T follicular helper cell (primary cell): ENCODE measurements around the gene DAGLA.
"Not testable (repeated sequence)": the region's sequence is repeated elsewhere in the genome, so short reads cannot be mapped to it uniquely, and the experiment has no call there.

Experiments
- DNase-seq: peaks from one replicate; pipeline ENCODE4 v3.0.0-alpha.2; 2020; ENCODE audit warnings: low read depth

The DAGLA gene

DNA sequence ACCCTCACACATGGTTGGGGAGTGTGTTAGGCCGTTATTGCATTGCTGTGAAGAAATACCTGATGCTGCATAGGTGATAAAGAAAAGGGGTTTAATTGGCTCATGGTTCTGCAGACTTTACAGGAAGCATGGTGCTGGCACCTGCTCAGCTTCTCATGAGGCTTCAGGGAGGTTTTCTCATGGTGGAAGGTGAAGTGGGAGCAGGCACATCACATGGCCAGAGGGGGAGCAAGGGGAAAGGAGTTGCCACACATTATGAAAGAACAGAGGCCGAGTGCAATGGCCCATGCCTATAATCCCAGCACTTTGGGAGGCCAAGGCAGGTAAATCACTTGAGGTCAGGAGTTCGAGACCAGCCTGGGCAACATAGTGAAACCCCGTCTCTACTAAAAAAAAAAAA is 19.2 kb upstream of the DAGLA start:
- not testable (repeated sequence) for DNase-seq

GRCh38 chr11:61666684-61667297 is 13.4 kb upstream of the DAGLA start:
- DNase-seq: no peak

DNA sequence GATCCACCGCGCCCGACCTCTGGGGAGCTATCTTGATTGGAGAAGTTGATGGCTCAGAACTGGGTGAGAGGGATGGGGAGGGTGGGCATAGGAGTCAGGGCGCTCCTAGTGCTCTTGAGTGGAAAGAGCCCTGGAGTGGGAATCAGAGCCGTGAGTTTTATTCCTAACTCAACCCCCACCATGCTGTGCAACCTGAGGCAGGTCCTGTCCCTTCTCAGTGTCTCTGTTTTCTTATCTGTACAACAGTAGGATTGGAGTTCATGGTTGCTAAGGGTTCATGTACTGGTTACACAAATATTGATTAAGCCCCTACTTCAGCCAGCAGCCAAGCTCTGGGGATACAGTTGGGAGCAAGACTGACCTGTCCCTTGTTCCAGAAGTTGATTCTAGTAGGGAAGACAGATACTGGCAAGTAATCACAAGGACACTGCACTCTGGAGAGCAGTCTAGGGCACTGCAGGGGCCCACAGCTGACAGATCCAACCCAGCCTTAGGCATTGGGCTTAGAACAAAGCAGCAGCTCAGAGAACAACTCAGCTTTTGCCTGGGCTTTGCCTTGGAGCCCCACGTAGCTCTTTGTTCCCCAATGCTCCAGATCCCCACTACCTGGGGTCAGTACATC is 12.4 kb upstream of the DAGLA start:
- DNase-seq: no peak

- DNase-seq: no peak
Observed at GRCh38 chr11:61669417-61669816, 10.8 kb upstream of the DAGLA start.

DNA sequence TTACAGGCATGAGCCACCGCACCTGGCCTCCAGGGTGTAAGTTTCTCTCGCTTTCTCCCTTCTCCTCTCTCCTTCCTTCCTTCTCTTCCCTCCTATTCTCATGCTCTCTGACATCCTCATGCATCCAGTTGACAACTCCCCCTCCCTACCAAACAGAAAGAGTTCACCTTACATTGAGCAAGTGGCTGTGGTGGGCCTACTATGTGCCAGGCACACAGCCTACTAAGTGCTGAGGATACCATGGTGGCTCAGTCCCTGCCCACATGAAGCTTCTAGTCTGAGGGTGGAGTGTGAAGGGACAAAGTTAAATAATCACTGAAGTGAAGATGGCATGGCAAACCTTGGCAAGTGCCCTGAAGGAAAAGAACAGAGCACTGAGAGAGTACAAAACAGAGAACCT is 9.6 kb upstream of the DAGLA start:
- DNase-seq: no peak

DNA sequence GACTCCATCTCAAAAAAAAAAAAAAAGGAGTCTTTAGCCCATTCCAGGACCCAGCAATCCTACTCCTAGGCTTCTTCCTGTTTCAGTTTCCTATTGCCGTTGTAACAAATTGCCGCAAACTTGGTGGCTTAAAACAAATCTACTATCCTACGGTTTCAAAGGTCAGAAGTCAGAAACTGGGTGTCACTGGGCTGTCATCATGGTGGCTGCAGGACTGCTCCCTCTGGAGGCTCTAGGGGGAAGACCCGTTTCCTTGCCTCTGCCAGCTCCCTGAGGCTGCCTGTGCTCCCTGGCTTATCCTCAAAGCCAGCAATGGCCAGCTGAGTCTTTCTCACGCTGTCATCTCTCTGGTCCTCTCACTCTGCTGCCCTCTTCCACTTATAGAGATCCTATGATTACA is 8.7 kb upstream of the DAGLA start:
- no peak for DNase-seq

- not testable (repeated sequence) for DNase-seq
Observed at GRCh38 chr11:61673946-61674467, 6.2 kb upstream of the DAGLA start.

GRCh38 chr11:61675826-61676225 is 4.4 kb upstream of the DAGLA start:
- no peak for DNase-seq

GRCh38 chr11:61679296-61679695 is 895 bp upstream of the DAGLA start:
- DNase-seq: no peak

- DNase-seq: no peak
Observed at GRCh38 chr11:61680622-61681221, 531 bp downstream of the DAGLA start.

GRCh38 chr11:61682093-61682732 is 2.0 kb downstream of the DAGLA start:
- DNase-seq: no peak

DNA sequence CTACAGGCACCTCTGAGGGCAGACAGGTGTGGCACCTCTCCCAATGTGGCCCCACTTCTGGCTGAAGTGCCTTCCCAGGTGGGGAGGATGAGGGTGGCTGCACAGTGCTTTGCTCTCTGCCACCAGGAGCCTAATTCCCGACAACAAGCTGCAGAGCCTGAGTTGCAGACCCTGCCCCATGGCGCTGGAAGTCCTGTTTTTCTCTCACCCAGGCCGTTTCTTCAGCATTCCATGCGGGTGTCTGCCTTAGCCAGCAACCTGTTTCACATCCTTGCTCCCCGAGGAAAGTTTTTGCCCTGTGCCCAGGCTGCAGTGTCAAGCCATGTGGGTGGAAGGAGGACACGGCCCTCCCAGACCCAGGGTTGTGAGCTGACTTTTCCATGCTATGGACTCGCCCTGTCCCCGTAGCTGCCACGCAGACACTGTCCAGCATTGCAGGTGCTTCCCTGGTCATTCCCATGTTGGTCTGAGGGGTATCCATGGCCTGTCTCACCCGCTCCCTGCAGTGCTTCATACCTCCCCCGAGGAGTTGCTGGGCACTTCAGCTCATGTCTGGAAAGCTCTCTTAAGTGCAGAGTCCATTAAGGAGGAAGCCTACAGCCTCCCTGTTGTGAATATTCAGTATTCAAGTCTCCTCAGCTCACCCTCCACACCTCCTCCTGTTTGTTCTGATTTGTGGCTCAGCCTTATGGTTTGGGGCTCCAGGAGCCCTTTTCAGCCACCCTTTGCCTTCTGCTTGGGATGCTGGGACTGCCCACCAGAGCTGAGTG is 2.9 kb downstream of the DAGLA start:
- DNase-seq: no peak

GRCh38 chr11:61683961-61684869 is 4.0 kb downstream of the DAGLA start:
- no peak for DNase-seq

GRCh38 chr11:61684870-61685616 is 4.9 kb downstream of the DAGLA start:
- no peak for DNase-seq

DNA sequence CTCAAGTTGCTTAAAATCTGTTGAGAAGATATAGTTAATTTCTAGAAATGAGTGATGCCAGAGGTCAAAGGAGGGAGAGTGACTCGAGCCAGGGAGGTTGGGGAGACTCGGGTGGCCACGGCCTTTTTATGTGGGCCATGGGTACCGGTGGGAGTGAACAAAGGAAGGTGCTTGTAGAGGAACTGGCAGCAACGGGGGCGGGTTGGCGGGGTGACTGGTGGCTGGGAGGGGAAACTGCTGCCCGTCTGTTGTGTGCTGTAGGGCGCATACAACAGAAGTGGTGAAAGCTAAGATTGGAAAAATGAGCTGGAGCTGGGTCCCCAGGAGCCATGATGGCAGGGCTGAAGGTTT is 5.4 kb downstream of the DAGLA start:
- DNase-seq: no peak

GRCh38 chr11:61686066-61686465 is 5.9 kb downstream of the DAGLA start:
- no peak for DNase-seq

GRCh38 chr11:61686469-61686868 is 6.3 kb downstream of the DAGLA start:
- no peak for DNase-seq

DNA sequence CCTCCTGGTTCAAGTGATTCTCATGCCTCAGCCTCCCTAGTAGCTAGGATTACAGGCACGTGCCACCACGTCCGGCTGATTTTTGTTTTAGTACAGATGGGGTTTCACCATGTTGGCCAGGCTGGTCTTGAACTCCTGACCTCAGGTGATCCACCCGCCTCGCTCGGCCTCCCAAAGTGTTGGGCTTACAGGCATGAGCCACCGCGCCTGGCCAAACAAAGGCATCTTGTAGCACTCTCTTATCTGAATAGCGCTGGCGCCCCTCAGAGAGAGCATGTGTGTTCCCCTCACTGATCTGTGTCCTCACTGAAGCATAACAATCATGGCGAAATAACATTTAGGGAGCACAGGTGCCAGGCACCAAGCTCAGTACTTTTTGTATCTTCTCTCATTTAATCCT is 7.2 kb downstream of the DAGLA start:
- DNase-seq: no peak

- no peak for DNase-seq
Observed at GRCh38 chr11:61688365-61689163, 8.4 kb downstream of the DAGLA start.

GRCh38 chr11:61689164-61689496 is 8.9 kb downstream of the DAGLA start:
- no peak for DNase-seq
